ENCODE data around the gene ANGPT4.

Gene ANGPT4

GRCh38 chr20:924639-925038, 8.5 kb upstream of the ANGPT4 start:
- Histone ChIP-seq H3K9me3 (ENCODE audit: severe bottlenecking) (peaks cover under 1% of the 10 kb centered on the region), H3K27me3 (ENCODE audit: insufficient read depth, low read depth, severe bottlenecking) (no peaks in the 10 kb centered on the region), H3K4me3 (ENCODE audit: low read depth, low read length) (no peak overlapping the region), H3K27ac (no peak overlapping the region), H3K36me3 (no peaks in the 10 kb centered on the region)
- no peak for DNase-seq
- TF ChIP-seq CTCF (IDR thresholded peaks at IDR 0.05; ENCODE audit: low read depth, low read length), result no peak

GRCh38 chr20:922781-923180, 6.6 kb upstream of the ANGPT4 start:
- H3K4me3 ChIP-seq (ENCODE audit: low read depth, low read length), result no peak overlapping the region
- TF ChIP-seq CTCF (IDR thresholded peaks at IDR 0.05; ENCODE audit: low read depth, low read length), result no peak
- no peak for DNase-seq
- H3K36me3 ChIP-seq, result no peaks in the 10 kb centered on the region
- no peaks in the 10 kb centered on the region for H3K9me3 ChIP-seq (ENCODE audit: severe bottlenecking)
- no peak overlapping the region for H3K27ac ChIP-seq
- no peaks in the 10 kb centered on the region for H3K27me3 ChIP-seq (ENCODE audit: insufficient read depth, low read depth, severe bottlenecking)

- Histone ChIP-seq H3K9me3 (ENCODE audit: severe bottlenecking) (no peaks in the 10 kb centered on the region), H3K27me3 (ENCODE audit: insufficient read depth, low read depth, severe bottlenecking) (no peaks in the 10 kb centered on the region), H3K4me3 (ENCODE audit: low read depth, low read length) (no peak overlapping the region), H3K36me3 (no peaks in the 10 kb centered on the region), H3K27ac (no peak overlapping the region)
- no peak for DNase-seq
- no peak for TF ChIP-seq CTCF (IDR thresholded peaks at IDR 0.05; ENCODE audit: low read depth, low read length)
Measured at GRCh38 chr20:921068-921467, 4.9 kb upstream of the ANGPT4 start.

- no peak for DNase-seq
- Histone ChIP-seq H3K27me3 (ENCODE audit: insufficient read depth, low read depth, severe bottlenecking) (no peaks in the 10 kb centered on the region), H3K9me3 (ENCODE audit: severe bottlenecking) (no peaks in the 10 kb centered on the region), H3K4me3 (ENCODE audit: low read depth, low read length) (no peak overlapping the region), H3K27ac (no peak overlapping the region), H3K36me3 (no peaks in the 10 kb centered on the region)
- TF ChIP-seq CTCF (IDR thresholded peaks at IDR 0.05; ENCODE audit: low read depth, low read length), result no peak
Measured at GRCh38 chr20:920311-920710, 4.2 kb upstream of the ANGPT4 start.

- no peak for TF ChIP-seq CTCF (IDR thresholded peaks at IDR 0.05; ENCODE audit: low read depth, low read length)
- H3K9me3 ChIP-seq (ENCODE audit: severe bottlenecking), result no peaks in the 10 kb centered on the region
- no peaks in the 10 kb centered on the region for H3K27me3 ChIP-seq (ENCODE audit: insufficient read depth, low read depth, severe bottlenecking)
- no peak overlapping the region for H3K27ac ChIP-seq
- H3K36me3 ChIP-seq, result no peaks in the 10 kb centered on the region
- no peak for DNase-seq
- no peak overlapping the region for H3K4me3 ChIP-seq (ENCODE audit: low read depth, low read length)
Measured at GRCh38 chr20:919491-919916, 3.4 kb upstream of the ANGPT4 start.

- TF ChIP-seq CTCF (IDR thresholded peaks at IDR 0.05; ENCODE audit: low read depth, low read length), result no peak
- DNase-seq, result no peak
- Histone ChIP-seq H3K4me3 (ENCODE audit: low read depth, low read length) (no peak overlapping the region), H3K9me3 (ENCODE audit: severe bottlenecking) (no peaks in the 10 kb centered on the region), H3K36me3 (no peaks in the 10 kb centered on the region), H3K27ac (no peak overlapping the region), H3K27me3 (ENCODE audit: insufficient read depth, low read depth, severe bottlenecking) (no peaks in the 10 kb centered on the region)
Measured at GRCh38 chr20:917416-917815, 1.3 kb upstream of the ANGPT4 start.

Measured in WERI-Rb-1 (cell line).